Right cardiac atrium (tissue), 5 donors: ENCODE data around the gene MOGAT1. TPM values are rescaled to one million over a fixed set of nuclear protein-coding genes. Genes with fewer than 3 reads are reported as not detected.

Experiments used
- ATAC-seq, 2 donors: fragments of 200-7000 bp; cut with Tn5 transposase; one replicate each; pipeline versions ENCODE4 v1.8.0 to v1.9.1; 2020; ENCODE audit warnings: moderate library complexity in 2 of 2, mild to moderate bottlenecking in 1 of 2
- DNase-seq, 3 donors: peaks; one replicate each; pipeline ENCODE4 v3.0.0-alpha.2; 2020
- H3K27ac ChIP-seq: one replicate; pipeline ENCODE4 v1.5.1; 2013; ENCODE audit warnings: mild to moderate bottlenecking, low read length, control low read depth, moderate library complexity
- H3K27me3 ChIP-seq: one replicate; pipeline ENCODE4 v1.6.1; 2013; ENCODE audit not compliant: control insufficient read depth, insufficient read depth
- H3K4me1 ChIP-seq: one replicate; pipeline ENCODE4 v1.6.1; 2013; ENCODE audit warnings: low read length; ENCODE audit not compliant: control insufficient read depth, insufficient read depth
- H3K4me3 ChIP-seq: one replicate; pipeline ENCODE4 v1.5.1; 2013; ENCODE audit warnings: low read length, control low read depth
- H3K9me3 ChIP-seq: one replicate; pipeline ENCODE4 v1.6.1; 2013; ENCODE audit warnings: low read length; ENCODE audit not compliant: control insufficient read depth
- WGBS: extraction: QIAGEN DNeasy Blood & Tissue Kit; methylation state at CpG from one replicate; pipeline ENCODE4 v1.1.7; 2013; 5-methylcytosine and 5-hydroxymethylcytosine counted together
- intact Hi-C, 4 donors: fragments of 100-400 bp; cut with DNase I; formaldehyde crosslinking; loops; one replicate each; pipeline versions ENCODE4 v1.11.0 to v1.14.0; 2022 to 2023
- polyA plus RNA-seq: library from polyadenylated mRNA; stranded (reverse); fragments of 200-250 nt; gene quantifications from one replicate; pipeline ENCODE4 v1.2.3, GENCODE V29; 2013
- total RNA-seq, 4 donors: library from RNA; stranded (reverse); fragmentation: NEBNext Ultra II Directional; extraction: Animal tissue kit (Norgen Biotek cat#: 25700); gene quantifications; one replicate each; pipeline ENCODE4 v1.2.1, GENCODE V29; 2021
- donor health status: healthy with polysubstance abuse.
- donor health status: DM: no; HTN: yes; CAD: no.
- donor health status: DM: no; HTN: no; CAD: no.
- donor health status: DM: no; HTN: yes; CAD: no; lungs with severe emphysema.
- donor health status: DM: yes; HTN: yes; CAD: no.

Gene MOGAT1
- total and polyA plus RNA-seq, 5 donors: 0.16 to 0.59 TPM; not detected in 3

DNA sequence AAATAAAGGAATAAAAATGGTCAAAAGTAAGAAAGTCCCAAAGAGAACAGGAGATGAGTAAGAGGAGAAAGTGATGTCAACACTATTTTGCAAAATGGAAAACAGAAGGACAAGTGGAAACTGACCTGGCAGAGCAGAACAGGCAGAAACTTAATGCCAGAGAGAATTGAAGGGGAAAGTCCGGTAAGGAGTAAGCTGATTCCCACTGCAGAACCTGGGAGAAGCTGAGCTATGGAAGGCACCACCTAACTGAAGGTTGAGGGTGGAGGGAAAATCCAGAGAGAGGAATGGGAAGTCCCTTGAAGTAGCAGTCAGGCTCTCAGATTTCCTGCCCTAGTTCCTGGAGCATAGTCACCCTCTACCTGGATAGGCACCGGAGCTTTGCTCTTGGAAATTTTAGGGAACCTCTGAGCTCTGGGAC, 59.8 kb downstream of the MOGAT1 start:
- ATAC-seq: no peak
- intact Hi-C loops: no loop called here
- WGBS: 90% methylated on average over 2 of the region's 2 CpGs
- H3K27ac ChIP-seq: no peak overlapping the region
- no peak overlapping the region for H3K4me3 ChIP-seq
- DNase-seq: no peak
- no peaks in the 10 kb centered on the region for H3K27me3 ChIP-seq
- H3K4me1 ChIP-seq: no peaks in the 10 kb centered on the region
- no peaks in the 10 kb centered on the region for H3K9me3 ChIP-seq

DNA sequence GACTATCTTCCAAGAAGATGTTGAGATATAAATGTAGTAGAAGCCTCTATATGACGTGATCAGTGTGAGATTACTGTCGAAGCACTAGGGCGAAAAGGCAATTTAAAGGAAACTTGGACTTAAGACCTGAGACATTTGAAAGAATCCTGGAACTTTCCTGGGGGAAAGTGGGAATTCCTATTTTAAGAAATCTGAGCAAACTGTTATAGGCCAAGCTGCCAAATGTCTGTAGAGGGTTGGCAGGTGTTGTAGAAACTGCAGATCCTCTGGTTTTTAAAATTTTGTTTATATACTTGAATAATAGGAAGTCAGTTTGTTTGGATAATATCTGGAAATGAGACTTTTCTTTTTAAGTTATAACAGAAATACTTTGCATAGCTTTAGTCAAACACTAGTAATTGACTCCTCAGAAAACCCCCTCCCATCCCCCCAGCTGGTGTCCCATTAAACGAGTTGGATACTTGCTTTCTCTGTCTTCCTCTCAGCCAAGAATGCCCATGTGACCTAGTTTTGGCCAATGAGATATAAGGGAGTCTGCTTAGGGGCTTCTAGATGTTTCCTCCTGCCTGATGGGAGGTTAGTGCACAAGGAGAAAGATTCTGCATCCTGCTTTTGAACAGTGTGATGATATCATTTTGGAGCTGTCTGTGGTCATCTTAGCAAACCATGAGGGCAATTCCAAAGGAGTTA, 61.2 kb downstream of the MOGAT1 start:
- H3K4me3 ChIP-seq: no peak overlapping the region
- 52% methylated on average over 4 of the region's 4 CpGs for WGBS
- H3K4me1 ChIP-seq: no peaks in the 10 kb centered on the region
- DNase-seq (no peak), ATAC-seq (no peak)
- no peaks in the 10 kb centered on the region for H3K9me3 ChIP-seq
- H3K27ac ChIP-seq: no peak overlapping the region
- H3K27me3 ChIP-seq: no peaks in the 10 kb centered on the region
- intact Hi-C loops: no loop called here

DNA sequence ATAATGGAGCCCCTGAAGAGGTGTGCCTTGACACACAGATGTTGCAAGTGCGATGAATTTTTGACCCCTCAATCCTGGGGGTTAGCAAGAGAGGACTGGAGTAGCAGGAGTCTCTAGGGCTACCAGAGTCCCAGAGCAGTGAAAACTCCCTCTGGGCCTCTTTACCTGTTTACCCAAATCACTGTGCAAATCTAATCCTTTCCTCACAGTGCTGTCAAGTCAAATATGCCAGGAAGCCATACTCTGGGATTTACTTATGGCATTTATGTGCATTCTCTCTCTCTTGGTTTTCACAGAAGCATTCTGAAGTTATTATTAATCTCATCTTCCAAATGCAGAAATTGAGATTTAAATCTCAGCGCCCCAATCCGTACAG, 62.0 kb downstream of the MOGAT1 start:
- H3K4me1 ChIP-seq: no peaks in the 10 kb centered on the region

DNA sequence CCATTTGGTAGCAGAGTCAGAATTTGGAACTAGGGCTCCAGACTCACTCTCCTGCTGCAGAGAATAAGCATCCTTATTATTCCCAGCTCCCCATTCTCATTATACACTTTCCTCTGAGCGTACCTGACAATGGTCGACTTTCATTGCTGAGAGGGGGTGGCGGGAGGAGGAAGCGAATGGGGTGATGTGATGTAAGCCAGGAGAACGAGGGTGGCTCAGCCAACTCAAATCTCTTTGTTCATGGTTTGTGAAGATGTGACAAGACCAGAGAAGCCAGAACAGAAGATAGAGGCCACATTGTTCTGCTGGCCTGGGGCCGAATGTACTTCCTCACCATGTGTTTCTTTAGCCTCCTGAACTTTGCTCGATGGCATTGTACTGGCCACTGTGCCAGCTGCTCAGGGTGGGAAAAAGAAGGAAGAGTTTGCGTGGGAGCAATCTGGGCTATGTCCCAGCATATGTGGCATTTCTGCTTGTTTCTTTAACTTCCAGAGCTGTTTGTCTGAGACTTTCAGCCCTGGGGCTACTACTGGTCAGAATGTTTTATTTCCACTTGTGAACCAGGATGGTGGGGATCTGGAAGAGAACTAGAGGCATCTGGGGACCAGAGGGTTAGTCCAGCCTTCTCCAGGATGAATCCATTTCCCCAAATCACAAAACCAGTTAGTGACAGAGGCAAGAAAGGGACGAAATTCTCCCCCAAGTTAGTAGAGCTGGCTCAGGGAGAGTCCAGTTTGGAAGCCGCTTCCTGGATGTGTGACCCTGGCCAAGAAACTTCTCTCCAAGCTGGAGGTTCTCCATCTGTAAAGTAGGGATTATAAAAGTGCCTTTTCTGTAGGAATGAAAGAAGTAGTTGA, 62.6 kb downstream of the MOGAT1 start:
- ATAC-seq (peak; percentile 78 to 83), DNase-seq (peak; percentile 54 to 79 (median 64))
- WGBS: 44% methylated on average over 10 of the region's 10 CpGs
- Histone ChIP-seq H3K4me1 (no peaks in the 10 kb centered on the region), H3K9me3 (no peaks in the 10 kb centered on the region), H3K27me3 (no peaks in the 10 kb centered on the region), H3K4me3 (no peak overlapping the region), H3K27ac (no peak overlapping the region)
- intact Hi-C loops: no loop called here

More for the DNA sequence above, 62.0 kb downstream of the MOGAT1 start:
- DNase-seq: no peak
- Histone ChIP-seq H3K4me3 (no peak overlapping the region), H3K27me3 (no peaks in the 10 kb centered on the region), H3K9me3 (no peaks in the 10 kb centered on the region), H3K27ac (no peak overlapping the region)
- 80% methylated on average over 3 of the region's 3 CpGs for WGBS
- intact Hi-C loops: no loop called here
- ATAC-seq: no peak

DNA sequence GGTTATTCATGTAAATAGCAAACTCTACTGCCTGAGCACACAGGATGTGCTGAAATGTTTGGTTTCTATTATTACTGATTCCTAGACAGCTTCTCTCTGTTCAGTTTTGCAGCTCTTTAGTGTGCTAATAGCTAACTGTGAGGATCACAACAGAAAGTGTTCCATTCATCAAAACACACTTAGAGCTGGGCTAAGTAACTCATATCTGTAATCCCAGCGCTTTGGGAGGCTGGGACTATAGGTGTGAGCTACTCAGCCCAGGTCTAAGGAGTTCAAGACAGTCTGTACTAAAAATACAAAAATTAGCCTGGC, 63.2 kb downstream of the MOGAT1 start:
- Histone ChIP-seq H3K27me3 (no peaks in the 10 kb centered on the region), H3K27ac (no peak overlapping the region), H3K4me1 (no peaks in the 10 kb centered on the region), H3K4me3 (no peak overlapping the region), H3K9me3 (no peaks in the 10 kb centered on the region)
- intact Hi-C loops: no loop called here
- DNase-seq (no peak), ATAC-seq (no peak)
- 78% methylated on average over 1 of the region's 1 CpG for WGBS

DNA sequence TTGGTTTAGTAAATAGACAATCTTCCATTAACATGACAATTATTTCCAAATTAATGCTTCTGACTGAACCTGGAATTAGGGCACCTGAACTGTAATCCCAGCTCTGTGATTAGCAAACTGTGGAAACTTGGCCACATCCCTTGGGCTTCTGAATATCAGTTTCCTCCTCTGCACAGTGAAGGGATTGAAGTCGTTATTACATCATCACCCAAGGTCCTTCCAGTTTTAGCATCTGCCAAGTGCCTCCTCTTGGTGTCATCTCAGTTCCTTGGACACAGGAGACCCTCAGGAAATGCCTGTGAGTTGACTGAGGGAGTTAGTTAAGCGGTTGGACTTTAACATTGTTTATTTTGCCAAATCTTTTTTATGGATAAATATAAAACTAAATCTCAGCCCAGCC, 64.8 kb downstream of the MOGAT1 start:
- no peak overlapping the region for H3K4me3 ChIP-seq
- 34% methylated on average over 2 of the region's 2 CpGs for WGBS
- ATAC-seq (peak; percentile 59 to 70), DNase-seq (no peak)
- H3K9me3 ChIP-seq: no peaks in the 10 kb centered on the region
- no peaks in the 10 kb centered on the region for H3K4me1 ChIP-seq
- H3K27me3 ChIP-seq: no peaks in the 10 kb centered on the region
- H3K27ac ChIP-seq: no peak overlapping the region
- intact Hi-C loops: no loop called here

DNA sequence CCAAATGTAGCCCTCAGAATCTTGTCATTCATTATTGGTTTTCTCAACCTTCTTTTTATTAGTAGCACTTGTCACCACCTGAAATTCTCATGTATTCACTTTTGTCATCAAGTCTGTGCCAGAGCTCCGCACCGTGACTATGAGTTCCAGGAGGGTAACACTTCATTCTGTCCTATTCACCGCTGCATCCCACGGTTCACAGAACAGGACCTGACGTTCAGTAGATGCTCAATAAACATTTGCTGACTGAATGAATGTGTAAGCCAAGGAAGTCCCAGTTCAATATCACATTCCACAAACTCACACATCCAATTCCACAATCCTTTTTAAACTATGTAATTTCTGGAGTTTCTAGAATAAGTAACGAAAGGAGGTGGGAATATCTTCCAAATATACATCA, 65.5 kb downstream of the MOGAT1 start:
- intact Hi-C loops: no loop called here

DNA sequence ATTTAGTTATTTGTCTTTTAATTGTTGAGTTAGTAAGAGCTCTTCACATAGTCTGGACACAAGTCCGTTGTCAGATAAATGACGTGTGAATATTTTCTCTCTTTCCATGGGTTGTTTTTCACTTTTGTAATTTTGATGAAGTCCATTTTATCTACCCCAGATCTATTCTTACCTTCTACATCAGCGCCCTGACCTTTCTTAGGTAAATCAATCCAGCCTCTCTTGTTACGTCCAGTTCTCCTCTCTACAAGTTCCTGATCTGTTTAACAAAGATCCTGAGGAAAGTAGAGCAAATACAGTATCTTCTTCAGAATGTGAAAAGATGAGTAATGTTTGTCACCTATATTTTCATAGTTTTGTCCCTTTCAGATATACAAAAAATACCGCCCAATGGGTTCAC, 66.9 kb downstream of the MOGAT1 start:
- Histone ChIP-seq H3K9me3 (no peaks in the 10 kb centered on the region), H3K27me3 (no peaks in the 10 kb centered on the region), H3K27ac (no peak overlapping the region), H3K4me1 (no peaks in the 10 kb centered on the region), H3K4me3 (no peak overlapping the region)
- intact Hi-C loops: no loop called here
- ATAC-seq (no peak), DNase-seq (no peak)
- WGBS: 96% methylated on average over 5 of the region's 5 CpGs

More for the DNA sequence above, 65.5 kb downstream of the MOGAT1 start:
- no peaks in the 10 kb centered on the region for H3K4me1 ChIP-seq
- no peaks in the 10 kb centered on the region for H3K9me3 ChIP-seq
- DNase-seq (no peak), ATAC-seq (no peak)
- no peak overlapping the region for H3K4me3 ChIP-seq
- H3K27me3 ChIP-seq: no peaks in the 10 kb centered on the region
- no peak overlapping the region for H3K27ac ChIP-seq
- WGBS: 76% methylated on average over 6 of the region's 6 CpGs

DNA sequence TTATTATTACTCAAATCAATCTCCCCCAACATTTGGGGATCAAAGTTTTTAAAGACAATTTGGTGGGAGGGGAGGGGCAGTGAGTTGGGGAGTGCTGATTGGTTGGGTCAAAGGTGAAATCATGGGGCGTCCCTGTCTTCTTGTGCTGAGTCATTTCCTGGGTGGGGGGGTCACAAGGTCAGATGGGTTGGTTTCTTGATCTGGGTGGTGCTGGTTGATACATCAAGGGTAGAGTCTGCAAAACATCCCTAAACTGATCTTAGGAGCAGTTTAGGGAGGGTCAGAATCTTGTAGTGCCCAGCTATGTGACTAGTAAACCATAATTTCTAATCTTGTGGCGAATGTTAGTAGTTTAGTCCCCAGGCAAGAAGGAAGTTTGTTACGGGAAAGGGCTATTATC, 67.4 kb downstream of the MOGAT1 start:
- 55% methylated on average over 3 of the region's 3 CpGs for WGBS
- ATAC-seq: no peak
- H3K9me3 ChIP-seq: no peaks in the 10 kb centered on the region
- no peak overlapping the region for H3K27ac ChIP-seq
- intact Hi-C loops: no loop called here
- H3K4me1 ChIP-seq: no peaks in the 10 kb centered on the region
- no peak overlapping the region for H3K4me3 ChIP-seq
- no peaks in the 10 kb centered on the region for H3K27me3 ChIP-seq
- DNase-seq: no peak

DNA sequence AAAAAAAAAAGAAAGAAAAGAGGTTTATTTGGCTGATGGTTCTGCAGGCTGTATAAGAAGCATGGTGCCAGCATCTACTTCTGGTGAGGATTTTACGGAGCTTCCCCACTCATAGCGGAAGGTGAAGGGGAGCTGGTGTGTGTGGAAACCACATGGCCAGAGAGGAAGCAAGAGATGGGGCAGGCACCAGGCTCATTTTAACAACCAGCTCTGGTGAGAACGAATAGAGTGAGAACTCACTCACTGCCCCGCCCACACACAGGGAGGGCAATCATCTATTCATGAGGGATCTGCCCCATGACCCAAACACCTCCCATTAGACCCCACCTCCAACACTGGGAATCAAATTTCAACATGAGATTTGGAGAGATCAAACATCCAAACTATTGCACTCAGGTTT, 68.5 kb downstream of the MOGAT1 start:
- Histone ChIP-seq H3K9me3 (no peaks in the 10 kb centered on the region), H3K4me1 (no peaks in the 10 kb centered on the region), H3K27ac (no peak overlapping the region), H3K27me3 (no peaks in the 10 kb centered on the region), H3K4me3 (no peak overlapping the region)
- 90% methylated on average over 4 of the region's 4 CpGs for WGBS
- DNase-seq (no peak), ATAC-seq (no peak)
- intact Hi-C loops: no loop called here

DNA sequence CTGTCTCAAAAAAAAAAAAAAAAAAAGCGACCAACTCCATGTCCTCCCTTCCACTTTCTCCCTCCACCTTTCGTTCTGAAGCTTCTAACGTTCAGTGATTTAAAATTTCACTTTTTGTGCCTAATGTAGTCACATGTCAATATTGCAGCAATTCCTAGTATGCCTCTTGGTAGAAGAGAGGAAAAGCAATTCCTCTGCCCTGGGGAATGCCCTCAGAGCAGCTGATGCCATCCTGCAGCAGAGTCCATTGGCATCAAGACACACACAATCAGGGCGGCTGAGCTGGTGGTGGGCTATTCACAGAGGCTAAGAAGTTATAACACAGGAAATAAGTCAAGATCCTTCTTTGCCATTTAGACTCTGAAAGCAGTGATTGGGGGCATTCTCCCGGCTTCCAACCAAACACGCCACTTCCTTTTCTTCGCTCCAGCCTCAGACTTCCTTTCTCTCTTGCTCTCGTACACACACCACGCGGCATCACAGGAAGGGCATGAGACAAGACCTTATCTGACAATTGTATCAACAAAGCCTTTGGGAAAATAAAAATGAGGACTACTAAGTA, 71.9 kb downstream of the MOGAT1 start:
- no peak overlapping the region for H3K27ac ChIP-seq
- ATAC-seq (peak in 1 of 2 donors; percentile 71), DNase-seq (no peak)
- no peaks in the 10 kb centered on the region for H3K27me3 ChIP-seq
- no peak overlapping the region for H3K4me3 ChIP-seq
- peaks cover 2% of the 10 kb centered on the region for H3K4me1 ChIP-seq
- no peaks in the 10 kb centered on the region for H3K9me3 ChIP-seq
- 38% methylated on average over 10 of the region's 10 CpGs for WGBS
- intact Hi-C loops: no loop called here
